HepG2 (cell line): Measurements from ENCODE around the gene APBA1. TPM values are rescaled to one million over a fixed set of nuclear protein-coding genes. Genes with fewer than 3 reads are reported as not detected.

ENCODE experiments used
- BCL3 ChIP-seq: sonication (generic); formaldehyde crosslinking; IDR thresholded peaks from 2 replicates; pipeline ENCODE4 v1.5.1; 2020; ENCODE audit warnings: mild to moderate bottlenecking, missing genetic modification reagents, moderate library complexity
- CBX5 ChIP-seq: sonication (generic); formaldehyde crosslinking; IDR thresholded peaks from 2 replicates; pipeline ENCODE4 v1.4.0; 2020; ENCODE audit warnings: missing genetic modification reagents, borderline replicate concordance
- HOXA5 ChIP-seq: sonication (generic); formaldehyde crosslinking; IDR thresholded peaks from 2 replicates; pipeline ENCODE4 v1.4.0; 2020; ENCODE audit warnings: missing genetic modification reagents
- IRF2 ChIP-seq: IDR thresholded peaks from 2 replicates; pipeline ENCODE4 v1.6.1; 2018; ENCODE audit warnings: missing genetic modification reagents, missing compliant biosample characterization
- IRX3 ChIP-seq: sonication (generic); formaldehyde crosslinking; IDR thresholded peaks from 2 replicates; pipeline ENCODE4 v1.8.1; 2023; ENCODE audit warnings: mild to moderate bottlenecking, low read depth, missing genetic modification reagents, borderline replicate concordance
- KAT7 ChIP-seq: IDR thresholded peaks from 2 replicates; pipeline ENCODE4 v1.6.1; 2018; ENCODE audit warnings: borderline replicate concordance, missing compliant biosample characterization
- KDM2A ChIP-seq: sonication (generic); formaldehyde crosslinking; IDR thresholded peaks from 2 replicates; pipeline ENCODE4 v1.4.0; 2020; ENCODE audit warnings: low read depth, missing genetic modification reagents, borderline replicate concordance
- KLF9 ChIP-seq: IDR thresholded peaks from 2 replicates; pipeline ENCODE4 v1.6.1; 2016; ENCODE audit warnings: low read depth
- NBN ChIP-seq: fragments of 450-650 bp; conservative IDR thresholded peaks from 2 replicates; pipeline ENCODE4 v1.6.1; 2017
- NFE2L1 ChIP-seq: sonication (generic); formaldehyde crosslinking; IDR thresholded peaks from 2 replicates; pipeline ENCODE4 v1.4.0; 2020; ENCODE audit warnings: missing genetic modification reagents, mild to moderate bottlenecking, borderline replicate concordance
- TEAD2 ChIP-seq: sonication (generic); formaldehyde crosslinking; IDR thresholded peaks from 2 replicates; pipeline ENCODE4 v1.9.0; 2021; ENCODE audit warnings: missing genetic modification reagents
- THAP11 ChIP-seq: IDR thresholded peaks from 2 replicates; pipeline ENCODE4 v1.6.1; 2016; ENCODE audit warnings: missing biosample characterization, missing genetic modification reagents
- ZBTB20 ChIP-seq: sonication (generic); formaldehyde crosslinking; IDR thresholded peaks from 2 replicates; pipeline ENCODE4 v1.8.1; 2023; ENCODE audit warnings: missing genetic modification reagents, low read depth, mild to moderate bottlenecking, borderline replicate concordance
- ZBTB38 ChIP-seq: sonication (generic); formaldehyde crosslinking; IDR thresholded peaks from 2 replicates; pipeline ENCODE4 v1.5.1; 2020; ENCODE audit warnings: mild to moderate bottlenecking, missing genetic modification reagents
- ZGPAT ChIP-seq: IDR thresholded peaks from 2 replicates; pipeline ENCODE4 v1.6.1; 2016; ENCODE audit warnings: mild to moderate bottlenecking
- ZHX1 ChIP-seq: sonication (generic); formaldehyde crosslinking; IDR thresholded peaks from 2 replicates; pipeline ENCODE4 v1.8.1; 2022; ENCODE audit warnings: low read depth, mild to moderate bottlenecking, missing genetic modification reagents
- ZNF12 ChIP-seq: sonication (generic); formaldehyde crosslinking; IDR thresholded peaks from 2 replicates; pipeline ENCODE4 v1.5.0; 2020; ENCODE audit warnings: missing genetic modification reagents
- ZNF180 ChIP-seq: sonication (generic); formaldehyde crosslinking; IDR thresholded peaks from 2 replicates; pipeline ENCODE4 v1.4.0; 2020; ENCODE audit warnings: low read depth, missing genetic modification reagents, borderline replicate concordance
- ZNF225 ChIP-seq: sonication (generic); formaldehyde crosslinking; IDR thresholded peaks from 2 replicates; pipeline ENCODE4 v1.4.0; 2020; ENCODE audit warnings: mild to moderate bottlenecking, missing genetic modification reagents
- polyA plus RNA-seq, 8 experiments: library from polyadenylated mRNA; depleted of rRNA in 3 of 8; stranded (reverse) in 7 of 8; unstranded in 1 of 8; fragments of >200 nt; fragmentation: Illumina TruSeq in 4 of 8; extraction: Trizol in 4 of 8; gene quantifications; 2 replicates each; pipeline versions ENCODE4 v1.2.1 to v1.2.3, GENCODE V29; 2011 to 2016; ENCODE audit warnings: low read depth in 4 of 8, missing spikeins in 1 of 8, mixed read lengths in 1 of 8; ENCODE audit not compliant: insufficient read depth in 1 of 8
- total RNA-seq, 5 experiments: library from RNA; depleted of rRNA; stranded (reverse); fragments of >200 nt; fragmentation: Illumina TruSeq; extraction: Trizol; gene quantifications; 2 replicates each; pipeline ENCODE4 v1.2.3, GENCODE V29; 2016; ENCODE audit warnings: low read depth in 1 of 5
- TF ChIP-seq, protein P1 (sequence below): sonication (generic); formaldehyde crosslinking; IDR thresholded peaks from 2 replicates; pipeline ENCODE4 v1.8.0; 2023; ENCODE audit warnings: mild to moderate bottlenecking, missing genetic modification reagents
- TF ChIP-seq, protein P2 (sequence below): sonication (generic); formaldehyde crosslinking; IDR thresholded peaks from 2 replicates; pipeline ENCODE4 v1.4.0; 2020; ENCODE audit warnings: missing genetic modification reagents, borderline replicate concordance

APBA1 gene
- total and polyA plus RNA-seq, 2 of the 13 experiments (the other 11 are each of a cell fraction or from before 2014, with no cell fraction given) = 0.15 TPM; not detected in 1

DNA sequence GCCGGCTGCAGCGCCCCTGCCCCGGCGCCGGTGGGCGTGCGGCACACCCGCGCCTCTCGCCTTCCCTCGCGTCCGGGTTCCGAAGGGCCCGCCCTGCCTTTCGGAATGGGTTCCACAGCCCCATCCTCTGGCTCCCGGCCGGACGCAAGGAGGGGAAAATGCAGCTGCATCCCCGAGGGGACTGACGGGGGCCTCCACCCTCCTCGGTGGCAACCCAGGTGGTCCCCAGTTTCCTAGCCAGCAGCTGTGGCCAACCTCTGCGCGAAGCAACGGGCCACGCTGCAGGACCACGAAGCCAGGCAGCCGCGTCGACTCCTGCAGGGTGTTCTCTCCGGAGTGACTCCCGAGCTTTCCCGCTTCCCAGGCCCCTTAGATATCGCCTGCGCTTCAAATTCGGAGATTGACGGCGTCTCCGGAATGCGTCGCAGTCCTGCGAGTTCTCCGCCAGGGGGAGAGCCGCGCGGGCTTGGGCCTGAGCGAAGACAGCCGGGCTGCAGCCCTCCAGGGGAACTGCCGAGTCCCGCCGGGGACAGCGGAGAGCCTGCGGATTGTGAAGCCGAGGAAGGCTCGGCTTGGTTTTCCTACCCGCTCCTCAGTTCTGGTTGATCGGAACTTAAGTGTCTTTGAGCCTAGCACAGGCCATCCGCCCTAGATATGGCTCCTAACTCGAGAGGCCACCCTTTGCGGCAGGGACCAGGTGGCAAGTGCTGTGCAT lies 582 bp upstream of the APBA1 start (continued):
- no peak for TF ChIP-seq NFE2L1
- TF ChIP-seq IRX3 (CRISPR knock-in tag) = peak; percentile 44; the same call in 1 of the 2 replicates
- no peak for TF ChIP-seq KAT7 (CRISPR knock-in tag)
- no peak for TF ChIP-seq ZNF12 (CRISPR knock-in tag)
- TF ChIP-seq ZNF225 = 0 out of 2 replicates have a peak, but pooled peaks have one; percentile 16
- no peak for TF ChIP-seq CBX5 (CRISPR knock-in tag)
- TF ChIP-seq ZHX1 (CRISPR knock-in tag) = no peak
- TF ChIP-seq ZNF180 (CRISPR knock-in tag) = no peak
- 0 out of 2 replicates have a peak, but pooled peaks have one; percentile 43 for TF ChIP-seq ZBTB20 (CRISPR knock-in tag)
- no peak for TF ChIP-seq TEAD2
- 0 out of 2 replicates have a peak, but pooled peaks have one; percentile 25 for TF ChIP-seq IRF2 (CRISPR knock-in tag)
- TF ChIP-seq, protein P1, sequence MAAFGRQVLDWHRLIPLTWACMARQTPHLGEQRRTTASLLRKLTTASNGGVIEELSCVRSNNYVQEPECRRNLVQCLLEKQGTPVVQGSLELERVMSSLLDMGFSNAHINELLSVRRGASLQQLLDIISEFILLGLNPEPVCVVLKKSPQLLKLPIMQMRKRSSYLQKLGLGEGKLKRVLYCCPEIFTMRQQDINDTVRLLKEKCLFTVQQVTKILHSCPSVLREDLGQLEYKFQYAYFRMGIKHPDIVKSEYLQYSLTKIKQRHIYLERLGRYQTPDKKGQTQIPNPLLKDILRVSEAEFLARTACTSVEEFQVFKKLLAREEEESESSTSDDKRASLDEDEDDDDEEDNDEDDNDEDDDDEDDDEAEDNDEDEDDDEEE = peak; percentile 77; the same call in 1 of the 2 replicates
- TF ChIP-seq KLF9 (CRISPR knock-in tag) = no peak
- TF ChIP-seq THAP11 (CRISPR knock-in tag) = peak; percentile 46; the same call in 1 of the 2 replicates
- TF ChIP-seq NBN = no peak
- TF ChIP-seq BCL3 = no peak
- TF ChIP-seq HOXA5 (CRISPR knock-in tag) = no peak
- peak; percentile 36; the same call in 1 of the 2 replicates for TF ChIP-seq ZBTB38
- TF ChIP-seq, protein P2, sequence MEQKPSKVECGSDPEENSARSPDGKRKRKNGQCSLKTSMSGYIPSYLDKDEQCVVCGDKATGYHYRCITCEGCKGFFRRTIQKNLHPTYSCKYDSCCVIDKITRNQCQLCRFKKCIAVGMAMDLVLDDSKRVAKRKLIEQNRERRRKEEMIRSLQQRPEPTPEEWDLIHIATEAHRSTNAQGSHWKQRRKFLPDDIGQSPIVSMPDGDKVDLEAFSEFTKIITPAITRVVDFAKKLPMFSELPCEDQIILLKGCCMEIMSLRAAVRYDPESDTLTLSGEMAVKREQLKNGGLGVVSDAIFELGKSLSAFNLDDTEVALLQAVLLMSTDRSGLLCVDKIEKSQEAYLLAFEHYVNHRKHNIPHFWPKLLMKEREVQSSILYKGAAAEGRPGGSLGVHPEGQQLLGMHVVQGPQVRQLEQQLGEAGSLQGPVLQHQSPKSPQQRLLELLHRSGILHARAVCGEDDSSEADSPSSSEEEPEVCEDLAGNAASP (CRISPR knock-in tag) = no peak
- peak; percentile 91 for TF ChIP-seq KDM2A (CRISPR knock-in tag)
- peak; percentile 55; the same call in 1 of the 2 replicates for TF ChIP-seq ZGPAT
